Stimulated activated CD8-positive, alpha-beta memory T cell treated with anti-CD3 and anti-CD28 coated beads, Interleukin-7, amount 100 ng/mL, for 24 hours (primary cell): ENCODE results near the gene ZNF618.

Source experiments
- DNase-seq: peaks from one replicate; pipeline ENCODE4 v3.0.0-alpha.2; 2020; ENCODE audit warnings: low read depth

Gene ZNF618

DNA sequence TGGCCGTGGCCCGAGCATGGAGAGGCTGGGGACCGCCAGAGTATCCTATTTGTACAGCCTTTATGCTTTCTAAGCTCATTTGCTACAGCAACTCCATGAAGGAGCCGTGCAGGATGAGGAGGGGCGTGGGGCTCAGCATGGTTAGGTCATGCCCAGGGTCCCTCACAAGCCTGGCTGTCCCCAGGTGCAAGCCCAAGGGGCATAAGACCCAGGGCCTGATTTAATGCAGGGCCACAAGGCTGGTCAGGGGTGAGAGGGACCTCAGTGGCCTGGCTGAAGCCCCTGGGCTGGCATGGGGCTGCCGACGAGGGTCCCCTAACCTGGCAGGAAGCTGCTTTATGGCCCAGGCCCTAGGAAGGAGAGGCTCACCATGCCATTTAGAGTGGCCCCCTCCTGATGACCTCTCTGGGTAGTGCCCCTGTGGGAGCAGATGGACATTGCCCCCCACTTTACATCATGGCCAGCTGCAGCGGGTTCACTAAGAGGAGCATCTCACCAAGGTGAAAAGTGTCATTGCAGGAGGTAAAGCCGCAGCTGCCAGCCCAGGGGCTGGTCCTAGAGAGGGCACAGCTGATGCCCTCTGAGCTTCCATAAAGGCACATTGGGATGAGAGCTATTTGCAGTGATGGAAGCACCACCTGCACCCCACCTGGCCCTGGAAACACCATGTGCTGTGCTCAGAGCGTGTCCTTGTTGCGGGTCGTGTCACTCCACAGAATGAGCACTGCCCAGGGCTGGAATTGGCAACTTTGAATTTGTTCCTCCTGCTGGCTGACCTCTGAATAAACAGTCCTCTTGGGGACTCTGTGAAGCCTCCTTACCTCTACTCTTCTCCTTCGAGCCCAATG, 58.9 kb downstream of the ZNF618 start:
- no peak for DNase-seq

DNA sequence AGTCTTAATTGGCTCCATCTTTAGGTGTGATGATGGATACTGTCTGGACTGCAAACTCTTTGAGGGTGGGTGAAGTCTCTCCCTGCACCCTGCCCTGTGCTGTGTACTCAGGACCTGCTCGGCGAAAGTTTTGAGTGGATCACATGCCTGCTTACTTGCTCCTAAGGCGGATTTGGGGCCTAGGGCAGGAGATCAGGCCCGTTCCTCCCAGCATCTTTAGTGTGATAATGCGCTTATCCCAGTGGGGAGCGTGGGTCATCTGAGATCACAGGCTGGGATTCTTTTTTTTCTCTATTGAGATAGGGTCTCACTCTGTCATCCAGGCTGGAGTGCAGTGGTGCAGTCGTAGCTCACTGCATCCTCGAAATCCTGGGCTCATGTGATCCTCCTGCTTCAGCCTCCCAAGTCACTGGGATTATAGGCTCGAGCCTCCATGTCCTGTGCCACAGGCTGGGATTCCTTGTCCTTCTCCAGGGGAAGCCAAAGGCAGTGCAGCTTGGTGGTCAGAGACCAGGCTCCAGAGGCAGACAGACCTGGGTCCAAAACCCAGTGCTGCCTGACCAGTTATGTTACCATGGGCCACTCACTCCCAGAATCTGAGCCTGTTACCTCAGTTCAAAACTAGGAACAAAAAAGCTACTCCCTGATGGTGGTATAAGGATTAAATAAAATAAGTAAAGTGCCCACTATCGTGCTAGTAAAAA, 59.7 kb downstream of the ZNF618 start:
- no peak for DNase-seq

DNA sequence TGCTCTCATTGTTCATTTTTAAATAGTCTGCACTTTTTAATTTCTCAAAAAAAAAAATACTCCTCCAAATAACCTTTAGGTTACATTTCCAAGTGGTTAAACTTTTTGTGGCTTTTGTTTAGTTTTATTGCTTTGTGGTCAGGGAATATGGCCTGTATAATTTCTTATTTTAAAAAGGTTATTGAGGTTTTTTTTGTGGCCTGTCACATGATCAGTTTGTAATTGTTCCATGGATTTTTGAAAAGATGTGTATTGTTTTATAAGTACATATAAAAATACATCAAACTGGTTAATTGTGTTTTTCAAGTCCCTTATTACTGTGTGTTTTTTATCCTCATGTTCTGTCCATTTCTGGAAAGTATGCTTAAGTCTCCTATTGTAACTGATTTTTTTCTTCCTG, 64.0 kb downstream of the ZNF618 start:
- no peak for DNase-seq

DNA sequence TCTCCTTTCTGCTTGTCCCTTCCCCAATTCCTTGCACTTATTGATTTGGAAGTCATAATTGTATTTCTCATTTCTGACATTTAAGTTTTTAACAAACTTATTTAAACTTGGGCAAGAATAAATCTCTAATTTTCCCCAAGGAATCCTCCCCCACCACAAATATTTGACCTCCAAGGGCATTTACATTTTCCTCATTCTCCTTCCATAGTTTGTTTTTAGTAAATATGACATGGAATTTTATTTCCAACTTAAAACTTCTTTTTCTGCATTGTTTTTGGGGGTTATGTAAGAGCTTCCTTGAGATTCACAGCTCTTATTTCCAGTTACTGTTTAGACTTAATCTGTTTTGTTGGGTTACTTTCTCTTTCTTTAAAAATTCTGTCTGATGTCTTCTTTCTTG, 64.9 kb downstream of the ZNF618 start:
- DNase-seq: no peak

DNA sequence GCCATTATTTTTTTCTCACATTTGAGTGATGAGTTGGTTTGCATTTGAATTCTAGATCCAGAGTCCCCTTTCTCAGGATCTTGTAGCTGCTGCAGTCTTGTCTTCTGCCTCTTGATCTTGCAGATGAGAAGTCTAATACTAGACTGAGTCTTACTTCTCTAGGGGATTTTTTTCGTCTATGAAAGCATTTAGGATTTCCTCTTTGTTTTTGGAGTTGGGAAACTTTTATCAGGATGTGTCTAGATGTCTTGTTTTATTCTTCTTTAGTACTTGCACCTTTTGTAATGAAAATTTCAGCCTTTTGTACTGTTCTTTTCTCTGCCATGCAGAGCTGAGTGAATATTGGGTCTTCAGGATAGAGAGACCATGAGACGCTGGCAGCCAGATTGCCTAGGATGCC, 65.4 kb downstream of the ZNF618 start:
- no peak for DNase-seq

DNA sequence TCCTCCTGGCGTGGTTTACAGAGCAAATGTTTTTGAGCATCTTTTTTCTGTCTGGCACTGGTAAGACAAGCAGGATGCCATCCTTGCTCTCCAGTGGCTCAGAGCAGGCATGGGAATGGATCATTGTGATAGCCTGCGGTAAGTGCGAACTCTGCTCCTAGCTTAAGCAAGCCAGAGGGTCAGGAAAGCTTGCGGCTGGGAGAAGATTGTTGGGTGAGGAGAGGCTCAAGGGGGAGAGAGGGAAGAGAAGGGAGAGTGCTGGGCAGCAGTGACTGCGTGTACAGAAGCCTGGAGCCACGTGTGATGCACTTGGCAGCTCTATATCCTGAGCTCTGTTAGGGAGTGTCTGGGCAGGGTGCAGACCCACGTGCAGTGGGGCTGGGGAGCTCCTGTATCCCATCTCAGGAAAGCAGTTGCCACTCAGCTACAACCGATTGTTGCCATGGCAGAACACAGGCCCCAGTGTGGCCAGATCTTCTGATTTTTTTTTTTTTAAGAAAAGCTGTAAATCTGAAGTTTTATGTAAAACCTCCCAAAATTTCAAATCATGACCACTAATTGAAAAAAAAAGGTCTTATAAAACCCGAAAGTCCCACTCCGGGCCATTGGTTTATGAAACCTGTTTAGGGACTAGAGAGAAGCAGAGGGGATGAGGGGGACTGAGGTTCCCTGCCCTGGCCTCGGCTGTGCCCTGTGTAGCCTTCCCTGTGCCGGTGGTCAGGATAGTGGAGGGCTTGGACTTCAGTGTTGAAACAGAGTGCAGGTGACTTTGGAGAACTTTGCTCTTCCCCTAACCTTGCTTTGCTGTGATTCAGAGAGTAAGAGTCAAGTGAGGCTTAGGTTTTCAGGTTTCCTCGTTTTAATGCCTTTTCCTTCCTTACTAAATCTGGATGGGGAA, 67.3 kb downstream of the ZNF618 start:
- no peak for DNase-seq

DNA sequence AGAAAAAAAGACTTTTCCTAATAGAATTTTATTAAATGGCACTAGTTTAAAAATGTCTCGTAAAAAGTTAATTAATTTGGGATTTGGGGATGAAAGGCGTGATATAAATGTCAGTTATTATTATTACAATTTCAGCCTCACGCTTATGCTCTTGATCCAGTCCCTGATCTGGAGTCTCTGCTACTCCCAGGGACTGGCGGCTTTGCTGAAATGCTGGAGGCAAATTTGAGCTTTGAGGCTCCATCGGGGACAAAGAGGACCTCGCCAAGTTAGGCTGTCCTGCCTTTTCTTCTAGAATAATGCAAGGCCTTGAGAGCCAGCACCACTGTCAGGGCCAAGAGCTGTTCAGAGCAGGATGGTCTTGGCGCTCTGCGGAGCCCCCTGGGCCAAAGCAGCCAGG, 69.7 kb downstream of the ZNF618 start:
- no peak for DNase-seq

DNA sequence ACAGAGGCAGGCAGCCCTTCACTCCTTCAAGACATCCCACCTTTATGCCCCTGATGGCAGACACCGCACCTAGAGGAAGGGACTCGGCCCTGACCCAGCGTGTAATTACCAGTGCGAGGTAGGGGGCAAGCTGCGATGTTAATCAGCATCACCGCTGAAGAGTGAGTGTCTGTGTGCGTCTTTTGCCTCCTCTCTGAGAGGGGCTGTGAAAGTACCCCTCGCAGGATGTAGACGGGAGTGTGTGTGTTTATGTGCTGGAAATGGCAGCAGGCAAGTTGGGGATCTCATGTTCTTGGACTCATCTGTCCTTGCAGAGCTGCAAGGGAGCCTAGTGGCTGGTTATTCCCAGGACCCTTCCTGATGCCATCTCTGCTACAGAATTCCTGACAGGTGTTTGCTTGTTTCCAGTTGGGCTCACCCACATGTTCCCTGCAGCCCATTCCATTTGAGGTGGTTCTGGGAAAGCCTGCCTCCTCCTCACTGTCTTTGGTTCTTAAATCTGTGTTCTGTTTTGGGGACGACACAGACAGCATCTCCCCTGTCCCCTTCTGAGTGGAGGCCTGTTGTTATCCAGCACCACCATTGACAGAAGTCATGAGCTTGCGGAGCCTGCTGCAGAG, 70.5 kb downstream of the ZNF618 start:
- DNase-seq: no peak

DNA sequence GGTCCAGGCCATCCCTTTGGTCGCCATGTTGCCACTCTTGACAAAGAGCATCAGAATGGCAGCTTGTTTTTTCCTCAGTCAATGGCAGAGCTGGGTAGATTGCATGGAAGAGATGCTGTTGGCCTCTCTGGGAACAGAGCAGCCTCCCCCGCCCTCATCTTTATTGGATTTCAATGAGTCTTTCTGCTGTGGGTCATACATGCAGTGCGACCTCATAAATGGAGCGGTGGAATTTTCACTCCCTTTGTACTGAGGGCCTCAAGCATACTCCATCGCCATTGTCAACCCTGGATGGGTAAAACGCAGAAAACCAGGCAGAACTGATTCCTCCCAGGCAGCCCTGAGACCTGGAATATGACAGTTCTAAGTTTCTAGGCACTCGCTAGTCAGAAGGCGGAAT, 71.8 kb downstream of the ZNF618 start:
- no peak for DNase-seq

DNA sequence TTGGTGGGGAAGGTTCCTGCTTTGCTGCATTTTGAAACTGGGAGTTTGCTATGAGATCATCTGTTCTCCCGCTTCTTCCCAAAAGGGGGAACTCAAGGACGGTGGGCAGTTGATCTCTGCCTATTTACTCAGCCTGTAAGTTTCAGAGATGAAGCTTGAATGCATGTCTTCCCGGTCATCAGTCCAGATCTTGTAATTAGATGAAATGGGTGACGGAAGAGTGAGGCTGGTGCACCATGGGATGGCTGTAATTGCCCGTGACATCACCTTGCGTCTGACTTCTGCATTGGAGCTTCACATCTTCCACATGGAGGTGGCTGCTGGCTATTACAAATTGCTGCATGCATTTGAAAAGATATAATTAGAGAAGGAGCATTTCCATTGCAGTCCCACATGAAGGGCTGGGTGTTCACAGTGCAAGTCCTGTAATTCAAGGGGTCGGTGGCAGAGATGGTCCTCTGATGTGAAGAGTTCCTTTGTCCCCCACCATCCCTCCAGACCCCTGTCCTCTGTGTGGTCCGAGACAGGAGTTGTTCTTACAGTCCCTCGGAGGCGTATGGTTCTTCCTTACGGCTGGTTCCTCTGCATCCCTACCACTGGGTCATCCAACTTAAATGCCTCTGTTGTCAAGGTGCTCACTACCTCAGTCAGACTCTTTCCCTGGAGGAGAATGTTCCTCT, 72.9 kb downstream of the ZNF618 start:
- DNase-seq: no peak

DNA sequence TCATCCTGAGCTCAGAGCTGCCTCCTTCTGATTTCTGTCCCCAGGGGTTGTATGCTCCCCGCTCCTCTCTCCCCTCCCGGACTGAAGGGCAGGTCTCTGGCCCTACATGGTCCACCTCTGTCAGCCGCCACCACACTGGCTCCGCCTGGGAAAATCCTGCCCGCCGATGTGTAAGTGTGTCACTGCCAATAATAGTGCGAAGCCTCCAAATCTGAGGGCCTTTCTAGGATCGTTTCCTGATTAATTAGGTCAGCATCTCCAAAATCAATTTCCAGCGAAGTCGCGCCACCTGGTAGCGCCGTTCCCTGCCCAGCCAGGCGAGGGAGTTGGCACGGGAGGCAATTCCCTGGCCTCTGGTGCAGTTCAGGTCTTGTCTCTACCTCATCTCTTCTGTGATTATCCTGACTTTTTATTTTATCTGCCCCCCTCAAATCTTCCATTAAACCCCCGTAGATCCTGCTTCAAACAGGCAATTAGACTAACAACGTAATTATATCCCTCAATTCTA, 73.5 kb downstream of the ZNF618 start:
- DNase-seq: no peak

DNA sequence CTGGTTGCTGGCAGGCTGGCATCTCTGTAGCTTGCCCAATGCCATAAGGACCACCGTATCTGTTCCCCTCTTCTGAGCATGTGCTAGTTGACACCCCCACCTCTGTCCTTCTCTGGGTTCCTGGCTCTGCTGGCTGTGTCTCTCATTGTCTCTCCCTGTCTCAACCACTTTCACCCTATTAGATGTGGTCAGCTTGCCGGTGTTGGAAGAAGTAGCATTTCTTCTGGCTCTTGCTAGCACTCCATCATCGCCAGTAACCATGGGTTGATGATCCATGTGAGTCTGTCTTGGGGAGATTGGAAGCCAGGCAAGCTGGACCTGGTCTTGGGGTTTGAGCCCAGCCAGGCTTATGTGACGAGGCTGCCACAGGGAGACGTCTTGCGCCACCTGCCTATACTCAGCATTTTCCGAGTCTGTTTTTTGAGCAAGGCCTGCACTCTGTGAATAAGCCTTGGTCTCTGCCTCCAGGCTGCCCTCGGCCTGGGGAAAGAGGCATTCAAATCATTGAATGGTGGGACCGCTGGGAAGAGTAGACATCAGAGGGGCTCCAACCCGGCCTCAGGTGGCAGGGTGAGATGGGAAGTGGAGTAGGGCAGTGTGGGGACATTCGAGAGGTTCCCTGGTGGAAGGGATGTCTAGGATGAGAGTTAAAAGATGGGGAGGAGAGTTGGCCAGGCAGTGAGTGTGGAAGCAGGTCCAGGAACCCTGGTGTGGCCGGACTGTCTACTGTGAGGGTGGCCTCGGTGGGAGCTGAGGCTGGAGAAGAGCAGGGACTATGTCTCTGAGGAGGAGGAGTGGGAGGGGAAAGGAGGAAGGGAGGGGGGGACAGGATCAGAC, 74.3 kb downstream of the ZNF618 start:
- DNase-seq: no peak

DNA sequence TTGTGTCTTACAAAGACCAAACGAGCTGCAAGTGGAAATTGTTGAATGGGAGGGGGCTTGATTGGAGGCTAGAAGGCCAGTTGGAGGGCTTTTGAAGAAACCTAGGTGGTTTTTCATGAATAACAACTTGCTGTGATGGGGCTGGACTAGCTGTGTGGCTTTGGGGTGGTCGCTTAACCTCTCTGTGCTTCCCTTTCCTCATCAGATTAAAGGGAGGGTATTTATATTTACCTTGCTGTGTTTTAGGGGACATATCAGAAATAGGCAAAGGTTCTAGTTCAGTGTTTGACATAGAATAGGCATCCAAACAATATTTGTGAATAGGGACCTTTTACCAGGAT, 74.9 kb downstream of the ZNF618 start:
- no peak for DNase-seq

DNA sequence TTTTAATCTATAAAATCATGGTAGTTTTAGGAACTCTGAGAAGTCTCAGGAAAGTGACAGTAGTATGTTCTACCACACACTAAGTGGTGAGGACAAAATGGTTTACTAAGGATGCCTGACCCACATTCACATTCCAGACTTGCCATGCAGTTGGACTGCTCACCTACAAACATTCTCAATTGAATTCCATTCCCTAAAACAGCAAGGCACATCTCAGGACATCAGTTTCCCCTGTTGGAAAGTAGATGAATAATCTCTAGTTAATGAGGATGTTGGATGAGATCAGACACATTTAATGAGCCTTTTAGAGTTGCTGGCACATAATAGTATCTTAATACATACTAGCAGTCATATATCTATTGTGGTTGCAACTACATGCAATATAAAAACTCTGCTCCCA, 76.6 kb downstream of the ZNF618 start:
- DNase-seq: no peak

DNA sequence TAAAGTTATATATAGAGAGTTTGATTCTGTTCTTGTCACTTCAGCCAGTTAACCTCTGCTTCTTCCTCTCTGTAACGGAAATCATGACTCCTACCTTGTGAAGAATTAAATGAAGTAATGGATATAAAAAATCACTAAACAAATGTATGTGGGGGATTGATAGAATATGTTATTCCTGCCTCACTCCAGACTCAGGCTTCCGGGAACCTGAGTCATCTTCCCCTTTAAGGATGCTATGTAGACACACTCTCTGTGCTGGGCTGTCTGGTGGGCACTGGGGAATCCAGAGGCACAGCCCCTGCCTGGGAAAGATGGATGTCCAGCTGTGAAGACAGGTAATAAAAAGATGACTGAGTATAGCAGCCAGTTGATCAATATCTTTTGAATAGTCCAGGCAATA, 77.4 kb downstream of the ZNF618 start:
- no peak for DNase-seq

DNA sequence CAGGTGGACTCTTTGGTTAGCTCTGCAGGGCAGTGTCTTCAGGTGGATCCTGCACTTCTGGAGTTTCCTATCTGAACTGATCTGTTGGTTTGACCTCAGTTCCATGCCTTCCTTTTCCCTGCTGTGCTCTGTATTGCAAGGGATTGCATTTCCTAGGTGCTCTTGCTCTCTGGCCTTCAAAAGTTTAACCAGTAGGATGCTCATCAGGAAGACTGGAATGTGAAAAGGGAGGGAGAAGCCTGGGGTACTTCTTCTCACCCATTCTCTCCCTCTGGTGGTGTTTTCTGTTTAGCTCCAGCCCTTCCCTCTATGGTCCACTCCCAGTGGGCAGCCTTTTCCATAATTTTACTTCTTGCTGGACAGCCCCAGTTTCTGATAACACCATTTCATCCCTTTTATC, 78.5 kb downstream of the ZNF618 start:
- DNase-seq: no peak

DNA sequence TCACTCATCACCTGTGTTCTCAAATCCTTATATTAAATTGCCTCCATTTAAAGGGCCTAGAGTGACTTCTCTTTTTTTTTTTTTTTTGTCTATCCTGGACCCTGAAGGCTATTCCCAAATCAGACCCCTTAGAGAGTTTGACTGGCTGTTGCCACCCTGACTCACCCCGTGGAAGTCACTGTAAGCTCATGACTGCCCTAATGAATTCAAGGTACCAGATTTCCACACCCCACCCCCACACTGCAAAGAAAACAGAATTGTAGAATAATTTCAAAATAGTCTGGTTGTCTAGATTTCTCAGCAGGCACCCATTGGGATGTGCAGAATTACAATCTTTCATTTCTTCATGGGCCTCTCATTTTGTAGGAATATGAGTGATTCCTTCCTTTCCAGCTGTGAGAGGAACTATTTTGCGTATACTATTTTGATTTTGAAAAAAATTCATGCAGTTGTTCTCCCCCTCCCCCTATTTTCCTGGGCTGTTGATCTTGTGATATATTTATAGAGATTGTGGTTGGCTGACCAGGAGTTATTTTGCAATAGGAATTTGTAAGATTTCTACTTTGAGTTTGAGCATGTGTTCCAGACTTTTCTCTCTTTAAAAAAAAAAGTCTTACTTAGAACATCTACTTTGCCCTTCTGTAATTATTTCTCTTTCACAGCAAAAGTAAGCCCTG, 79.1 kb downstream of the ZNF618 start:
- DNase-seq: no peak

DNA sequence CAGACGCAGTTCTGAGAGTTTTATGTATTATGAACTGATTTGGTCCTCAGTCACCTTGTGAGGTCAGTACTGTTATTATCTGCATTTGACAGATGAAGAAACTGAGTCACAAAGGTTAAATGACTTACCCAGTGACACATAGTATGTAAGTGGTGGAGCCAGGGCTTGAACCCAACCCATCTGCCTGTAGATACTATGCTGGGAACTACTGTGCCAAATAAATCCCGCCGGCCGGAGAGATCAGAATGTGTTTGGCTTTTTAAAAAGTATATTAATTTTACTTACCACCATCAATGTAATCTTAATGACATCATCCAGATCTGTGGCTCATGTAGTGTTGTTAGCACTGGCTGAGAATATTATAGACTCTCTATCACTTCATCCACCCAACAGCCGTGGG, 80.8 kb downstream of the ZNF618 start:
- no peak for DNase-seq

DNA sequence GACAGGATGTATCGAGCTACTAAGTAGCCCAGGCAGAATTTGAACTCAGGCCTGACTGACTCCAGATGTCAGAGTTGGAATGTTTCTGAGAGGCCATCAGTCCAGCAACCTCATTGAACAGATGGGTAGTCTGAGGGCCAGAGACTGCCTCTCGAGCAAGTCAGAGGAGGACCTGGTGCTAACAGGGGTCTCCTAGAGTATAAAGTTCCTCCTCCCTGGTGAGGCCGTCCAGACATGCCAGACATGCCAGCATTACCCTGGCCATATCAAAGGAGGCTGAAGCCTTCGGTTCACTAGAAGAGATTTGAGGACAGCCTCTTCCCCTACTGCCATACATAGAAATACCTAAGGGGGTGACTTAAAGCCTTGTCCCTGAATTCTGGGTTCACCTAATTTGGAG, 81.2 kb downstream of the ZNF618 start:
- no peak for DNase-seq

DNA sequence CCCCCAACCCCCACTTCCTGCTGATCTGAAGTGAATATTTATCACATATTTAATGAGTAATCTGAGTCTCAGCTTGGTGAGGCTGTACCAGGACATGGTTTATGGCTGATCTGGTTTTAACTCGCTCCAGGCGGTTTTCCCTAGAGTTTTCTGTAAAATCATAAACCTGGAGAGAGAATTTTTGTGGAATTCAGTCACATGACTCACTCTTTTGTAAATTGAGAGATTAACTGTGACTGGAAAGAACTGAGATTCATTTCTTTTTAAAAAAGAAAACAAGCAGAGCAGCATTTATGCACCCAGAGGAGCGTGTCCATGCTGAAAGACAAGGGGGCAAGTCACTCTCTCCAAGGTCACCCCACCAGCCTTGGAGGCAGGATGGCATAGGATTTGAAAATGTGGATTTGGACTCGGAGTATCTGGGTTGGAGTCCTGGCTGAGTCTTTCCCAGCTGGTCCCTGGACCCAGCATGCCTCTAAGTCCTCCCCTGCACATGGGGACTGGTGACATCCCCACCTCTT, 81.8 kb downstream of the ZNF618 start:
- DNase-seq: no peak
